AG20443 (cell line): ENCODE data around the gene SMURF1.

Experiments
- DNase-seq: peaks from one replicate; pipeline ENCODE4 v3.0.0; 2012; ENCODE audit warnings: low spot score, mixed read lengths

SMURF1 gene

GRCh38 chr7:99028261-99028973 lies 115.5 kb downstream of the SMURF1 start:
- no peak for DNase-seq

- no peak for DNase-seq
Measured at GRCh38 chr7:99027841-99028240, 116.1 kb downstream of the SMURF1 start.

- no peak for DNase-seq
Measured at GRCh38 chr7:99027241-99027640, 116.7 kb downstream of the SMURF1 start.

GRCh38 chr7:99024066-99024465 lies 119.8 kb downstream of the SMURF1 start:
- DNase-seq: no peak

- no peak for DNase-seq
Measured at GRCh38 chr7:99021941-99022560, 121.9 kb downstream of the SMURF1 start.

- no peak for DNase-seq
Measured at GRCh38 chr7:99020413-99020715, 123.5 kb downstream of the SMURF1 start.

GRCh38 chr7:99019523-99020412 lies 124.1 kb downstream of the SMURF1 start:
- no peak for DNase-seq

- no peak for DNase-seq
Measured at GRCh38 chr7:99016196-99016595, 127.7 kb downstream of the SMURF1 start.

GRCh38 chr7:99014113-99014985 lies 129.6 kb downstream of the SMURF1 start:
- no peak for DNase-seq

GRCh38 chr7:99013266-99014112 lies 130.4 kb downstream of the SMURF1 start:
- DNase-seq: no peak

- DNase-seq: no peak
Measured at GRCh38 chr7:99012722-99013121, 131.2 kb downstream of the SMURF1 start.

- DNase-seq: no peak
Measured at GRCh38 chr7:99011706-99012404, 132.1 kb downstream of the SMURF1 start.

- DNase-seq: no peak
Measured at GRCh38 chr7:99011341-99011705, 132.6 kb downstream of the SMURF1 start.

- no peak for DNase-seq
Measured at GRCh38 chr7:99010281-99010680, 133.6 kb downstream of the SMURF1 start.

GRCh38 chr7:99008921-99009530 lies 134.9 kb downstream of the SMURF1 start:
- DNase-seq: no peak

- DNase-seq: no peak
Measured at GRCh38 chr7:99008181-99008631, 135.7 kb downstream of the SMURF1 start.

- no peak for DNase-seq
Measured at GRCh38 chr7:99006739-99007424, 137.0 kb downstream of the SMURF1 start.

GRCh38 chr7:99005776-99006175 lies 138.1 kb downstream of the SMURF1 start:
- DNase-seq: no peak

- DNase-seq: peak; percentile 27
Measured at GRCh38 chr7:99004781-99005500, 139.0 kb downstream of the SMURF1 start.
